ENCODE results near the gene KIF26A.
"Not testable (repeated sequence)": the region's sequence is repeated elsewhere in the genome, so short reads cannot be mapped to it uniquely, and the experiment has no call there.

The KIF26A gene

GRCh38 chr14:104196461-104197140 lies 58.2 kb downstream of the KIF26A start:
- no peak for DNase-seq

- DNase-seq = no peak
Observed at GRCh38 chr14:104197449-104198247, 59.3 kb downstream of the KIF26A start.

GRCh38 chr14:104199266-104199895 lies 61.0 kb downstream of the KIF26A start:
- DNase-seq = no peak

GRCh38 chr14:104200106-104200505 lies 61.7 kb downstream of the KIF26A start:
- DNase-seq = no peak

- DNase-seq = no peak
Observed at GRCh38 chr14:104200591-104200990, 62.2 kb downstream of the KIF26A start.

- no peak for DNase-seq
Observed at GRCh38 chr14:104201063-104201462, 62.7 kb downstream of the KIF26A start.

- DNase-seq = no peak
Observed at GRCh38 chr14:104201496-104201895, 63.1 kb downstream of the KIF26A start.

GRCh38 chr14:104202259-104203070 lies 64.1 kb downstream of the KIF26A start:
- no peak for DNase-seq

GRCh38 chr14:104203071-104203425 lies 64.7 kb downstream of the KIF26A start:
- DNase-seq = no peak

- no peak for DNase-seq
Observed at GRCh38 chr14:104204660-104205149, 66.3 kb downstream of the KIF26A start.

GRCh38 chr14:104205781-104206180 lies 67.4 kb downstream of the KIF26A start:
- no peak for DNase-seq

- no peak for DNase-seq
Observed at GRCh38 chr14:104206281-104206904, 68.0 kb downstream of the KIF26A start.

- no peak for DNase-seq
Observed at GRCh38 chr14:104207142-104208014, 69.0 kb downstream of the KIF26A start.

GRCh38 chr14:104208015-104208295 lies 69.6 kb downstream of the KIF26A start:
- DNase-seq = not testable (repeated sequence)

- DNase-seq = not testable (repeated sequence)
Observed at GRCh38 chr14:104208331-104208730, 69.9 kb downstream of the KIF26A start.

- not testable (repeated sequence) for DNase-seq
Observed at GRCh38 chr14:104209071-104209470, 70.7 kb downstream of the KIF26A start.

- DNase-seq = no peak
Observed at GRCh38 chr14:104209985-104210816, 71.8 kb downstream of the KIF26A start.

GRCh38 chr14:104210817-104211195 lies 72.4 kb downstream of the KIF26A start:
- DNase-seq = no peak

- no peak for DNase-seq
Observed at GRCh38 chr14:104211215-104211614, 72.8 kb downstream of the KIF26A start.

GRCh38 chr14:104211741-104212140 lies 73.4 kb downstream of the KIF26A start:
- DNase-seq = no peak
